IgD-negative memory B cell (primary cell): ENCODE results near the gene LFNG. TPM values are rescaled to one million over a fixed set of nuclear protein-coding genes. Genes with fewer than 3 reads are reported as not detected.

Experiments used
- polyA plus RNA-seq: library from polyadenylated mRNA; unstranded; fragments of 300-500 nt; fragmentation: Illumina TruSeq; gene quantifications from one replicate; pipeline ENCODE4 v1.2.3, GENCODE V29; 2021

LFNG gene
- polyA plus RNA-seq, 1 donor from 2014 or later, result 1.7 TPM

Other genes starting within 250 kb of the LFNG start
- 61.3 TPM for gene SNX8, start 205.3 kb upstream of the LFNG start, polyA plus RNA-seq
- gene EIF3B, start 164.9 kb upstream of the LFNG start, polyA plus RNA-seq, result 84.4 TPM
- 24.9 TPM for gene CHST12, start 116.2 kb upstream of the LFNG start, polyA plus RNA-seq
- gene GRIFIN, start 43.4 kb upstream of the LFNG start, polyA plus RNA-seq, result not detected
- gene BRAT1, start 35.8 kb downstream of the LFNG start, polyA plus RNA-seq, result 39.4 TPM
- gene IQCE, start 39.2 kb downstream of the LFNG start, polyA plus RNA-seq, result 2.3 TPM
- 2.0 TPM for gene TTYH3, start 112.2 kb downstream of the LFNG start, polyA plus RNA-seq
- gene AMZ1, start 168.4 kb downstream of the LFNG start, polyA plus RNA-seq, result 1.9 TPM